Head of caudate nucleus (tissue), 42 donors: ENCODE data around the gene SEZ6L2.
"Not testable (repeated sequence)": the region's sequence is repeated elsewhere in the genome, so short reads cannot be mapped to it uniquely, and the experiment has no call there.

Source experiments
- DNase-seq, 42 donors: peaks; one replicate each; pipeline versions ENCODE4 v3.0.0 to v3.0.0-alpha.2; 2020 to 2021; ENCODE audit warnings: mixed read lengths in 7 of 42
- intact Hi-C: fragments of 100-400 bp; cut with DNase I; formaldehyde crosslinking; loops from one replicate; pipeline ENCODE4 v1.15.0; 2022

Gene SEZ6L2

DNA sequence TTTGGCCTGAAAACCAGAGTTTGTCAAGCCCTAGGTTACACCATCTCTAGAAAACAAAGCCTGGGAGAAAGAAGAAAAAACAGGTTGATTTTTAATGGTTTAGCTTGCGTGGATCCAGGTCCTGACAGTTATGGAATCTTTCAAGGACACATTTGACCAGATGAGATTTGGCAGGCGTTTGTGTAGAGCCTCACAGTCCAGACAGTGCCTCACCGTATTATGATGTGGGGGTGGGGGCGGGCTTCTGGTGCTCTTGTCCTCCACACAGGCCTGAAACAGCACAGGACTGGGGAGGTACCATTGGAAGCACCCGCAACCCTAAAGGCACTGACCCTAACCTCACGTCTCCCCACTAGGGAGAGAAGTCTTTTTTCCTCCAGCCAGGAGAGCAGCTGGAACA is 59.5 kb downstream of the SEZ6L2 start:
- DNase-seq: no peak
- intact Hi-C loops: no loop called here

- intact Hi-C loops: no loop called here
- no peak for DNase-seq
Observed at GRCh38 chr16:29837841-29838240, 61.5 kb downstream of the SEZ6L2 start.

DNA sequence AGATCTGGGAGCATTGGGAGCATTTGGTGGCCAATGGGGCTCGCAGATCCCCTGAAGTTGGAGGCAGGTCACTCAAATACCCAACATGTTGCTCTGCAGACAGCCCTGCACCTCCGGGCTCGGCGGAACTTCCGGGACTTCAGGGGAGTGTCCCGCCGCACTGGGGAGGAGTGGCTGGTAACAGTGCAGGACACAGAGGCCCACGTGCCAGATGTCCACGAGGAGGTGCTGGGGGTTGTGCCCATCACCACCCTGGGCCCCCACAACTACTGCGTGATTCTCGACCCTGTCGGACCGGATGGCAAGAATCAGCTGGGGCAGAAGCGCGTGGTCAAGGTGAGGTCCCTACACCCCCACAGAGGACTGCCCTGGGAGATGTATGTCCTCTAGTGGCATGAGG is 62.7 kb downstream of the SEZ6L2 start:
- no peak for DNase-seq
- intact Hi-C loops: no loop called here

- DNase-seq: no peak
- intact Hi-C loops: no loop called here
Observed at GRCh38 chr16:29835926-29836325, 63.4 kb downstream of the SEZ6L2 start.

GRCh38 chr16:29834079-29834478 is 65.3 kb downstream of the SEZ6L2 start:
- intact Hi-C loops: no loop called here
- no peak for DNase-seq

- DNase-seq, intact Hi-C loops: not testable (repeated sequence)
Observed at GRCh38 chr16:29833219-29833618, 66.1 kb downstream of the SEZ6L2 start.

DNA sequence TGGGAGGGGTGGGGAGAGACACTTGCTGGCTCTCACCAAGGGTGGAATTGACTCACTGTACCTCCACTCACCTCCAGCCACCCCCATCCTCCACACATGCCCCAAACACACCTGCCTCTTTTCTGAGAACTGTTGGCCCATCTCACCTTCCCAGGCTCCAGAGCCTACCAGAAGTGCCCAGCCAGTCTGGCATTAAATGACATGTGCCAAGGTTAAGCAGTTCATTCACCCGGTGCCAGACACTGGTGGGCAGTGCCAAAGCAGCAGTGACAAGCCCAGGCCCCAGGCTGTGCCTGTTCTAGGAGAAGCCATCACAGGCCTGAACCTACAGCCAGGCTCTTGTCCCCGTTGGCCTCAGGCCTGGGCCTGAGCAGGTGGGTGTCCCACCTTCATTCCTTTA is 67.9 kb downstream of the SEZ6L2 start:
- DNase-seq: no peak
- intact Hi-C loops: no loop called here

DNA sequence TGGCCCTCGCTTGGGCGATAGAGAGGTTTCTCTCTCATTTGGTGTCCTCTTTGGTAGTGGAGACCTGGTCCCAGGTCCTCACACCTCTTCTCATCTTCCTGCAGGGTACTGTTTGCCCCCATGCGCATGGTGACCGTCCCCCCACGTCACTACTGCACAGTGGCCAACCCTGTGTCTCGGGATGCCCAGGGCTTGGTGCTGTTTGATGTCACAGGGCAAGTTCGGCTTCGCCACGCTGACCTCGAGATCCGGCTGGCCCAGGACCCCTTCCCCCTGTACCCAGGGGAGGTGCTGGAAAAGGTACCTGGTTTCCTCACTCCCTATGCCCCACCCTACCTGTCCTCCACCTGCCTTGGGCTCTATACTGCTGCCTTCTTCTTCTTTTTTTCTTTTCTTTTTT is 68.6 kb downstream of the SEZ6L2 start:
- DNase-seq: no peak
- intact Hi-C loops: no loop called here

DNA sequence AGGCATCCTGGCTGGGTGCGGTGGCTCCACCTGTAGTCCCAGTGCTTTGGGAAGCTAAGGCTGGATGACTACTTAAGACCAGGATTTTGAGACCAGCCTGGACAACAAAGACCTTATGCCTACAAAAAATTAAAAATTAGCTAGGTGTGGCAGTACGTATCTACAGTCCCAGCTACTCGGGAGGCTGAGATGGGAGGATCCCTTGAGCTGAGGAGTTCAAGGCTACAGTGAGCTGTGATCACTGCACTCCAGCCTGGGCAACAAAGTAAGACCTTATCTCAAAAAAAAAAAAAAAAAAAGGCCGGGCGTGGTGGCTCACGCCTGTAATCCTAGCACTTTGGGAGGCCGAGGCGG is 73.0 kb downstream of the SEZ6L2 start:
- intact Hi-C loops: no loop called here
- no peak for DNase-seq

DNA sequence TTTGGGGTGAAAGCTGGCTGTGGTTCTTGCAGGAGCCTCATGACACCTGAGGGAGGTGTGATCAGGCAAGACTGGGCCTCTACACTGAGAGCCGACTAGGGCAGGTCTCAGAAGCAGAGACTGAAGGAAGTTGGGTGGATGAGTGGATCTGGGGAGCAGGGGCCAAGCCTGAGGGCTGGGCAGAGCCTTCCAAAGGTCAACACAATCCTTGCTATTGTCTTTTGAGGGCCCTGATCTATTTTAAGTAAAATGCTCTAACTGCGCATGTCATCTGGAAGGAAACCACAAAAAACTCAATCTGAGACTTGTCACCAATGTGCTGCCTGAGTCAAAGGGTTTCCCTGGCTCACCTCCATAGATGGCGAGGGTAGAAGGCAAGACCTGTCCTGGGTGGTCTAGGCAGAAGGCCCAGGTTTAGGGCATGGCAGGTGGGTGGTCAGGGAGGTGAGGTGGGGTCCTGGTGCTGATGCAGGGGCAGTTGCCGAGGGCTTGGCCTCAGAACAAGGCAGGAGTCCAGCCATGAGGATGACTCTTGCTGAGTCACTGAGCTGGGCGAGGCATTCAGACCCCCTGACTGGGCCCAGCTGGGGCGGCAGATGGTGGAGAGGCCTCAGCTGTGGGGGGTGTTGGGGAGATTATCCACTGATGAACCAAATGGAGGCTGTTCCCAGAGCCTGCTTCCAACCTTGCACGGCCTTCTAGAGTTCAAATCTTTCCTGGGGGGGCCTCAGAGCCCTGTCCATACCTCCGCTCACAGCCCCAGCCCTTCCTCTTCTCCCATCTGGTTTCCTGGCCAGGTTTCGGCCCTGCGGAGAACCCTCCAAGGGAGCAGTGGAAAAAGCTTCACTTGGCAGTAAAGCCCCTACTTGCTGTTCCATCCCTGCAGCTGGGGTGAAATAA is 74.0 kb downstream of the SEZ6L2 start:
- intact Hi-C loops: no loop called here
- DNase-seq: peak in 32 of 42 donors; percentile 23 to 93 (median 68)

- no peak for DNase-seq
- intact Hi-C loops: loop anchor here (5.0 kb wide), 1 partner anchor 38 kb away; the partner anchor contains the start of gene CDIPT
Observed at GRCh38 chr16:29824589-29825144, 74.7 kb downstream of the SEZ6L2 start.

DNA sequence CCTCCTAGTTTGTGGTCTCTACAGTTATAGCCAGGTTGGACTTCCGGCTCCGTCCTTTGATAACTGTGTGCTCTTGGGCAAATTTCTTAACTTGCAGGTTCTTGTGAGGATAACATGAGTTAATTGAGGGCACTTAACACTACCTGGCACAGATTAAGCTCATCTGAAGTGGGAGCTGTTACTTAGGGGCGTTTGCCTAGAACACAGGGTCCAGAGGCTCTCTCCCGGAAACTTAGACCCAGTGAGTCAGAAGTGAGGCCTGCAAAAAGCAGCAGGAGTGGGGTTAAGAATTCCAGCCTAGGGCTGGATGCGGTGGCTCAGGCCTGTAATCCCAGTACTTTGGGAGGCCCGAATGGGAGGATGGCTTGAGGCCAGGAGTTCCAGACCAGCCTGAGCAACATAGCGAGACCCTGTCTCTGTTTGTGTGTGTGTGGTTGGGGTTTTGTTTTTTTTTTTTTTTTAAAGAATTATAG is 77.7 kb downstream of the SEZ6L2 start:
- peak in 1 of 42 donors; percentile 46 for DNase-seq

More for the DNA sequence above, 77.7 kb downstream of the SEZ6L2 start:
- intact Hi-C loops: loop anchor here (5.0 kb wide), 1 partner anchor 41 kb away; the partner anchor contains the start of gene CDIPT
